ENCODE data around the gene BATF.
A peak's percentile ranks its signal among the peaks of the same experiment; 100 is the strongest.

The BATF gene

GRCh38 chr14:75499084-75499875 lies 23.0 kb upstream of the BATF start:
- H3K4me3 ChIP-seq (ENCODE audit: low read length), result no peak overlapping the region
- H3K9me3 ChIP-seq (ENCODE audit: control insufficient read depth, insufficient read depth, low read length), result no peaks in the 10 kb centered on the region; the same call in 1 of the 2 replicates
- H3K4me1 ChIP-seq (ENCODE audit: control insufficient read depth, insufficient read depth, low read length), result no peaks in the 10 kb centered on the region
- WGBS (ENCODE audit: insufficient coverage, insufficient read length), result no CpG with 5 or more reads among the region's 16 CpGs
- H3K27ac ChIP-seq (ENCODE audit: low read length), result no peak overlapping the region
- no peaks in the 10 kb centered on the region for H3K36me3 ChIP-seq (ENCODE audit: control insufficient read depth, insufficient read depth, low read length)
- no peak for DNase-seq (ENCODE audit: low read depth, low spot score)
- H3K27me3 ChIP-seq (ENCODE audit: control insufficient read depth, insufficient read depth, low read length), result no peaks in the 10 kb centered on the region

GRCh38 chr14:75501080-75501479 lies 21.2 kb upstream of the BATF start:
- WGBS (ENCODE audit: insufficient coverage, insufficient read length), result 100% methylated on average over 2 of the region's 3 CpGs
- no peaks in the 10 kb centered on the region for H3K27me3 ChIP-seq (ENCODE audit: control insufficient read depth, insufficient read depth, low read length)
- H3K36me3 ChIP-seq (ENCODE audit: control insufficient read depth, insufficient read depth, low read length), result no peaks in the 10 kb centered on the region
- no peaks in the 10 kb centered on the region for H3K4me1 ChIP-seq (ENCODE audit: control insufficient read depth, insufficient read depth, low read length)
- H3K4me3 ChIP-seq (ENCODE audit: low read length), result no peak overlapping the region
- no peak for DNase-seq (ENCODE audit: low read depth, low spot score)
- no peaks in the 10 kb centered on the region; the same call in 1 of the 2 replicates for H3K9me3 ChIP-seq (ENCODE audit: control insufficient read depth, insufficient read depth, low read length)
- H3K27ac ChIP-seq (ENCODE audit: low read length), result no peak overlapping the region

GRCh38 chr14:75504411-75504810 lies 17.9 kb upstream of the BATF start:
- DNase-seq (ENCODE audit: low read depth, low spot score), result no peak
- no peak overlapping the region for H3K27ac ChIP-seq (ENCODE audit: low read length)
- H3K36me3 ChIP-seq (ENCODE audit: control insufficient read depth, insufficient read depth, low read length), result no peaks in the 10 kb centered on the region
- no peak overlapping the region for H3K4me3 ChIP-seq (ENCODE audit: low read length)
- no peaks in the 10 kb centered on the region for H3K27me3 ChIP-seq (ENCODE audit: control insufficient read depth, insufficient read depth, low read length)
- H3K4me1 ChIP-seq (ENCODE audit: control insufficient read depth, insufficient read depth, low read length), result no peaks in the 10 kb centered on the region
- no peaks in the 10 kb centered on the region for H3K9me3 ChIP-seq (ENCODE audit: control insufficient read depth, insufficient read depth, low read length)
- WGBS (ENCODE audit: insufficient coverage, insufficient read length), result no CpG with 5 or more reads among the region's 1 CpG

GRCh38 chr14:75506930-75507329 lies 15.3 kb upstream of the BATF start:
- no peaks in the 10 kb centered on the region for H3K9me3 ChIP-seq (ENCODE audit: control insufficient read depth, insufficient read depth, low read length)
- WGBS (ENCODE audit: insufficient coverage, insufficient read length), result 100% methylated on average over 1 of the region's 1 CpG
- no peaks in the 10 kb centered on the region for H3K36me3 ChIP-seq (ENCODE audit: control insufficient read depth, insufficient read depth, low read length)
- H3K4me3 ChIP-seq (ENCODE audit: low read length), result no peak overlapping the region
- DNase-seq (ENCODE audit: low read depth, low spot score), result no peak
- H3K27me3 ChIP-seq (ENCODE audit: control insufficient read depth, insufficient read depth, low read length), result no peaks in the 10 kb centered on the region
- no peaks in the 10 kb centered on the region for H3K4me1 ChIP-seq (ENCODE audit: control insufficient read depth, insufficient read depth, low read length)
- no peak overlapping the region for H3K27ac ChIP-seq (ENCODE audit: low read length)

- H3K27ac ChIP-seq (ENCODE audit: low read length), result no peak overlapping the region
- H3K27me3 ChIP-seq (ENCODE audit: control insufficient read depth, insufficient read depth, low read length), result no peaks in the 10 kb centered on the region
- H3K4me1 ChIP-seq (ENCODE audit: control insufficient read depth, insufficient read depth, low read length), result no peaks in the 10 kb centered on the region
- H3K9me3 ChIP-seq (ENCODE audit: control insufficient read depth, insufficient read depth, low read length), result no peaks in the 10 kb centered on the region
- no peak for DNase-seq (ENCODE audit: low read depth, low spot score)
- WGBS (ENCODE audit: insufficient coverage, insufficient read length), result no CpG with 5 or more reads among the region's 1 CpG
- no peaks in the 10 kb centered on the region for H3K36me3 ChIP-seq (ENCODE audit: control insufficient read depth, insufficient read depth, low read length)
- H3K4me3 ChIP-seq (ENCODE audit: low read length), result no peak overlapping the region
Measured at GRCh38 chr14:75510547-75510946, 11.7 kb upstream of the BATF start.

- no peak for DNase-seq (ENCODE audit: low read depth, low spot score)
- no peaks in the 10 kb centered on the region for H3K9me3 ChIP-seq (ENCODE audit: control insufficient read depth, insufficient read depth, low read length)
- no peaks in the 10 kb centered on the region for H3K36me3 ChIP-seq (ENCODE audit: control insufficient read depth, insufficient read depth, low read length)
- H3K4me1 ChIP-seq (ENCODE audit: control insufficient read depth, insufficient read depth, low read length), result no peaks in the 10 kb centered on the region
- no peak overlapping the region for H3K27ac ChIP-seq (ENCODE audit: low read length)
- no peaks in the 10 kb centered on the region for H3K27me3 ChIP-seq (ENCODE audit: control insufficient read depth, insufficient read depth, low read length)
- H3K4me3 ChIP-seq (ENCODE audit: low read length), result no peak overlapping the region
Measured at GRCh38 chr14:75511201-75511600, 11.1 kb upstream of the BATF start.

- no peaks in the 10 kb centered on the region for H3K9me3 ChIP-seq (ENCODE audit: control insufficient read depth, insufficient read depth, low read length)
- WGBS (ENCODE audit: insufficient coverage, insufficient read length), result no CpG with 5 or more reads among the region's 12 CpGs
- H3K4me1 ChIP-seq (ENCODE audit: control insufficient read depth, insufficient read depth, low read length), result no peaks in the 10 kb centered on the region
- no peak overlapping the region for H3K4me3 ChIP-seq (ENCODE audit: low read length)
- H3K36me3 ChIP-seq (ENCODE audit: control insufficient read depth, insufficient read depth, low read length), result no peaks in the 10 kb centered on the region
- DNase-seq (ENCODE audit: low read depth, low spot score), result no peak
- no peak overlapping the region for H3K27ac ChIP-seq (ENCODE audit: low read length)
- H3K27me3 ChIP-seq (ENCODE audit: control insufficient read depth, insufficient read depth, low read length), result no peaks in the 10 kb centered on the region
Measured at GRCh38 chr14:75513911-75514672, 8.2 kb upstream of the BATF start.

GRCh38 chr14:75514673-75515628 lies 7.3 kb upstream of the BATF start:
- Histone ChIP-seq H3K9me3 (ENCODE audit: control insufficient read depth, insufficient read depth, low read length) (no peaks in the 10 kb centered on the region), H3K27me3 (ENCODE audit: control insufficient read depth, insufficient read depth, low read length) (no peaks in the 10 kb centered on the region), H3K36me3 (ENCODE audit: control insufficient read depth, insufficient read depth, low read length) (no peaks in the 10 kb centered on the region), H3K4me3 (ENCODE audit: low read length) (no peak overlapping the region), H3K27ac (ENCODE audit: low read length) (no peak overlapping the region), H3K4me1 (ENCODE audit: control insufficient read depth, insufficient read depth, low read length) (no peaks in the 10 kb centered on the region)
- no peak for DNase-seq (ENCODE audit: low read depth, low spot score)
- WGBS (ENCODE audit: insufficient coverage, insufficient read length), result no CpG with 5 or more reads among the region's 29 CpGs

GRCh38 chr14:75515629-75515996 lies 6.7 kb upstream of the BATF start:
- H3K36me3 ChIP-seq (ENCODE audit: control insufficient read depth, insufficient read depth, low read length), result no peaks in the 10 kb centered on the region
- H3K27ac ChIP-seq (ENCODE audit: low read length), result no peak overlapping the region
- H3K4me1 ChIP-seq (ENCODE audit: control insufficient read depth, insufficient read depth, low read length), result no peaks in the 10 kb centered on the region
- no peaks in the 10 kb centered on the region for H3K9me3 ChIP-seq (ENCODE audit: control insufficient read depth, insufficient read depth, low read length)
- no peak for DNase-seq (ENCODE audit: low read depth, low spot score)
- no peak overlapping the region for H3K4me3 ChIP-seq (ENCODE audit: low read length)
- no peaks in the 10 kb centered on the region for H3K27me3 ChIP-seq (ENCODE audit: control insufficient read depth, insufficient read depth, low read length)
- no CpG with 5 or more reads among the region's 7 CpGs for WGBS (ENCODE audit: insufficient coverage, insufficient read length)

GRCh38 chr14:75518625-75519024 lies 3.6 kb upstream of the BATF start:
- no peaks in the 10 kb centered on the region for H3K4me1 ChIP-seq (ENCODE audit: control insufficient read depth, insufficient read depth, low read length)
- H3K9me3 ChIP-seq (ENCODE audit: control insufficient read depth, insufficient read depth, low read length), result no peaks in the 10 kb centered on the region
- H3K36me3 ChIP-seq (ENCODE audit: control insufficient read depth, insufficient read depth, low read length), result no peaks in the 10 kb centered on the region
- DNase-seq (ENCODE audit: low read depth, low spot score), result peak; percentile 72
- H3K27me3 ChIP-seq (ENCODE audit: control insufficient read depth, insufficient read depth, low read length), result no peaks in the 10 kb centered on the region
- H3K27ac ChIP-seq (ENCODE audit: low read length), result no peak overlapping the region
- no CpG with 5 or more reads among the region's 4 CpGs for WGBS (ENCODE audit: insufficient coverage, insufficient read length)
- no peak overlapping the region for H3K4me3 ChIP-seq (ENCODE audit: low read length)
